GM18907 (cell line): Measurements from ENCODE around the gene DSG3.
A peak's percentile ranks its signal among the peaks of the same experiment; 100 is the strongest.

Experiments
- ATAC-seq: cut with Tn5 transposase; IDR thresholded peaks from one replicate; pipeline ENCODE4 v1.9.1; 2021; ENCODE audit warnings: mild to moderate bottlenecking, moderate library complexity; ENCODE audit not compliant: unreplicated experiment

Gene DSG3

GRCh38 chr18:31447530-31448191 is at the start of gene DSG3:
Gene DSG3, plus strand, starts transcription at chr18:31447741. Its CDS starts 137 bp downstream, at chr18:31447878.
- no peak for ATAC-seq

- ATAC-seq = no peak
These were observed 49.4 kb upstream of the DSG3 start for GRCh38 chr18:31398191-31398590.

GRCh38 chr18:31399306-31400032 is 48.1 kb upstream of the DSG3 start:
- ATAC-seq = no peak

GRCh38 chr18:31401156-31402025 is 46.1 kb upstream of the DSG3 start:
- ATAC-seq = no peak

GRCh38 chr18:31402026-31402373 is 45.5 kb upstream of the DSG3 start:
- ATAC-seq = no peak

GRCh38 chr18:31403409-31403808 is 44.1 kb upstream of the DSG3 start:
- no peak for ATAC-seq

GRCh38 chr18:31407649-31408048 is 39.9 kb upstream of the DSG3 start:
- no peak for ATAC-seq

GRCh38 chr18:31409276-31409675 is 38.3 kb upstream of the DSG3 start:
- ATAC-seq = no peak

- no peak for ATAC-seq
These were observed 36.6 kb upstream of the DSG3 start for GRCh38 chr18:31410716-31411483.

GRCh38 chr18:31413137-31413536 is 34.4 kb upstream of the DSG3 start:
- ATAC-seq = no peak

- ATAC-seq = no peak
These were observed 29.7 kb upstream of the DSG3 start for GRCh38 chr18:31417850-31418249.

GRCh38 chr18:31419457-31419932 is 28.0 kb upstream of the DSG3 start:
- ATAC-seq = no peak

GRCh38 chr18:31420032-31420431 is 27.5 kb upstream of the DSG3 start:
- no peak for ATAC-seq

GRCh38 chr18:31420524-31420923 is 27.0 kb upstream of the DSG3 start:
- no peak for ATAC-seq

GRCh38 chr18:31424383-31424988 is 23.1 kb upstream of the DSG3 start:
- ATAC-seq = peak; percentile 86

- ATAC-seq = no peak
These were observed 21.5 kb upstream of the DSG3 start for GRCh38 chr18:31426021-31426420.

- ATAC-seq = no peak
These were observed 20.6 kb upstream of the DSG3 start for GRCh38 chr18:31426871-31427406.

- no peak for ATAC-seq
These were observed 19.3 kb upstream of the DSG3 start for GRCh38 chr18:31428211-31428610.

GRCh38 chr18:31429623-31430022 is 17.9 kb upstream of the DSG3 start:
- no peak for ATAC-seq

- no peak for ATAC-seq
These were observed 17.5 kb upstream of the DSG3 start for GRCh38 chr18:31430072-31430471.
